Fibroblast of skin of right quadriceps (primary cell): ENCODE measurements around the gene CASP2.
"Not testable (repeated sequence)": the region's sequence is repeated elsewhere in the genome, so short reads cannot be mapped to it uniquely, and the experiment has no call there.

Experiments used
- DNase-seq: peaks from one replicate; pipeline ENCODE4 v3.0.0-alpha.2; 2013

CASP2 gene

GRCh38 chr7:143287935-143288826 is at the start of gene CASP2:
CASP2 (plus strand) TSS chr7:143288351; CDS start chr7:143288456, 105 bp downstream.
- peak; percentile 98 for DNase-seq

- DNase-seq, result peak; percentile 20
These were observed 48.3 kb upstream of the CASP2 start for GRCh38 chr7:143239813-143240212.

- peak; percentile 79 for DNase-seq
These were observed 47.6 kb upstream of the CASP2 start for GRCh38 chr7:143240291-143241168.

- DNase-seq, result no peak
These were observed 45.8 kb upstream of the CASP2 start for GRCh38 chr7:143242306-143242705.

- DNase-seq, result no peak
These were observed 45.0 kb upstream of the CASP2 start for GRCh38 chr7:143243111-143243510.

GRCh38 chr7:143243614-143244013 is 44.5 kb upstream of the CASP2 start:
- DNase-seq, result no peak

GRCh38 chr7:143244321-143244720 is 43.8 kb upstream of the CASP2 start:
- DNase-seq, result no peak

GRCh38 chr7:143245123-143245522 is 43.0 kb upstream of the CASP2 start:
- DNase-seq, result peak; percentile 42

GRCh38 chr7:143247372-143247771 is 40.8 kb upstream of the CASP2 start:
- no peak for DNase-seq

GRCh38 chr7:143248761-143249354 is 39.3 kb upstream of the CASP2 start:
- DNase-seq, result no peak

- no peak for DNase-seq
These were observed 38.0 kb upstream of the CASP2 start for GRCh38 chr7:143250199-143250598.

GRCh38 chr7:143250822-143251221 is 37.3 kb upstream of the CASP2 start:
- no peak for DNase-seq

GRCh38 chr7:143252006-143252405 is 36.1 kb upstream of the CASP2 start:
- DNase-seq, result no peak

GRCh38 chr7:143255564-143255963 is 32.6 kb upstream of the CASP2 start:
- DNase-seq, result no peak

- no peak for DNase-seq
These were observed 31.8 kb upstream of the CASP2 start for GRCh38 chr7:143256325-143256724.

GRCh38 chr7:143256932-143257331 is 31.2 kb upstream of the CASP2 start:
- DNase-seq, result no peak

GRCh38 chr7:143257501-143257900 is 30.6 kb upstream of the CASP2 start:
- DNase-seq, result no peak

GRCh38 chr7:143258831-143259230 is 29.3 kb upstream of the CASP2 start:
- no peak for DNase-seq

- DNase-seq, result no peak
These were observed 28.4 kb upstream of the CASP2 start for GRCh38 chr7:143259765-143260164.

- no peak for DNase-seq
These were observed 26.2 kb upstream of the CASP2 start for GRCh38 chr7:143261901-143262300.

GRCh38 chr7:143263266-143264195 is 24.6 kb upstream of the CASP2 start, which contains the start of gene GSTK1:
GSTK1 (plus strand) TSS chr7:143263441; CDS start chr7:143263514, 73 bp downstream.
- peak; percentile 67 for DNase-seq

- not testable (repeated sequence) for DNase-seq
These were observed 24.0 kb upstream of the CASP2 start for GRCh38 chr7:143264196-143264568.
